HepG2 (cell line): Measurements from ENCODE around the gene RHBDL1. TPM values are rescaled to one million over a fixed set of nuclear protein-coding genes. Genes with fewer than 3 reads are reported as not detected.

Experiments used
- ATF3 ChIP-seq: sonication (generic); formaldehyde crosslinking; IDR thresholded peaks from 2 replicates; pipeline ENCODE4 v1.4.0; 2020; ENCODE audit warnings: missing genetic modification reagents
- BHLHE40 ChIP-seq: IDR thresholded peaks from 2 replicates; pipeline ENCODE4 v1.6.1; 2011; ENCODE audit warnings: low read length, improper control_type of control experiment
- CBX5 ChIP-seq: sonication (generic); formaldehyde crosslinking; IDR thresholded peaks from 2 replicates; pipeline ENCODE4 v1.4.0; 2020; ENCODE audit warnings: missing genetic modification reagents, borderline replicate concordance
- CENPT ChIP-seq: sonication (generic); formaldehyde crosslinking; IDR thresholded peaks from 2 replicates; pipeline ENCODE4 v1.8.0; 2022; ENCODE audit warnings: low read depth, mild to moderate bottlenecking, moderate library complexity, missing genetic modification reagents
- E2F2 ChIP-seq: sonication (generic); formaldehyde crosslinking; IDR thresholded peaks from 2 replicates; pipeline ENCODE4 v1.4.0; 2020; ENCODE audit warnings: missing genetic modification reagents, borderline replicate concordance
- HCFC1 ChIP-seq: fragments of 150-350 bp; IDR thresholded peaks from 2 replicates; pipeline ENCODE4 v1.6.1; 2014; ENCODE audit warnings: low read depth, low read length
- HNRNPL ChIP-seq: fragments of 200-400 bp; formaldehyde crosslinking; IDR thresholded peaks from 2 replicates; pipeline ENCODE4 v1.6.1; 2017; ENCODE audit warnings: mild to moderate bottlenecking, low read depth, low read length
- JUN ChIP-seq: sonication (generic); formaldehyde crosslinking; IDR thresholded peaks from 2 replicates; pipeline ENCODE4 v1.4.0; 2020; ENCODE audit warnings: mild to moderate bottlenecking, missing genetic modification reagents
- KDM3A ChIP-seq: IDR thresholded peaks from 2 replicates; pipeline ENCODE4 v1.6.1; 2018; ENCODE audit warnings: low read depth, missing compliant biosample characterization
- KLF16 ChIP-seq, 2 experiments: sonication (generic) in 1 of 2; formaldehyde crosslinking in 1 of 2; IDR thresholded peaks; 2 replicates each; pipeline versions ENCODE4 v1.6.1 to v1.8.0; 2016 to 2023; ENCODE audit warnings: missing genetic modification reagents in 2 of 2, missing compliant biosample characterization in 1 of 2
- KLF9 ChIP-seq: IDR thresholded peaks from 2 replicates; pipeline ENCODE4 v1.6.1; 2016; ENCODE audit warnings: low read depth
- NRL ChIP-seq: sonication (generic); formaldehyde crosslinking; IDR thresholded peaks from 2 replicates; pipeline ENCODE4 v1.5.0; 2020; ENCODE audit warnings: missing genetic modification reagents, mild to moderate bottlenecking, moderate library complexity, borderline replicate concordance
- PHF20 ChIP-seq: sonication (generic); formaldehyde crosslinking; IDR thresholded peaks from 2 replicates; pipeline ENCODE4 v1.5.0; 2020; ENCODE audit warnings: mild to moderate bottlenecking, missing genetic modification reagents
- PRPF4 ChIP-seq: fragments of 200-400 bp; formaldehyde crosslinking; IDR thresholded peaks from 2 replicates; pipeline ENCODE4 v1.6.1; 2016; ENCODE audit warnings: low read length, low read depth; ENCODE audit not compliant: poor library complexity, severe bottlenecking
- RAD51 ChIP-seq: fragments of 450-650 bp; IDR thresholded peaks from 2 replicates; pipeline ENCODE4 v1.6.1; 2016; ENCODE audit warnings: borderline replicate concordance
- SYNCRIP ChIP-seq: fragments of 200-400 bp; formaldehyde crosslinking; IDR thresholded peaks from 2 replicates; pipeline ENCODE4 v1.6.1; 2018; ENCODE audit warnings: mild to moderate bottlenecking, low read depth, low read length; ENCODE audit not compliant: insufficient read depth
- TGIF2 ChIP-seq: IDR thresholded peaks from 2 replicates; pipeline ENCODE4 v1.6.1; 2016; ENCODE audit warnings: control low read depth, missing compliant biosample characterization
- ZBTB34 ChIP-seq: sonication (generic); formaldehyde crosslinking; IDR thresholded peaks from 2 replicates; pipeline ENCODE4 v1.8.0; 2022; ENCODE audit warnings: mild to moderate bottlenecking, missing genetic modification reagents
- ZNF121 ChIP-seq: sonication (generic); formaldehyde crosslinking; IDR thresholded peaks from 2 replicates; pipeline ENCODE4 v1.5.0; 2020; ENCODE audit warnings: mild to moderate bottlenecking, missing genetic modification reagents
- ZNF143 ChIP-seq: sonication (generic); formaldehyde crosslinking; IDR thresholded peaks from 2 replicates; pipeline ENCODE4 v1.4.0; 2020; ENCODE audit warnings: missing genetic modification reagents
- ZNF225 ChIP-seq: sonication (generic); formaldehyde crosslinking; IDR thresholded peaks from 2 replicates; pipeline ENCODE4 v1.4.0; 2020; ENCODE audit warnings: mild to moderate bottlenecking, missing genetic modification reagents
- ZNF354B ChIP-seq: sonication (generic); formaldehyde crosslinking; IDR thresholded peaks from 2 replicates; pipeline ENCODE4 v1.8.0; 2022; ENCODE audit warnings: mild to moderate bottlenecking, missing genetic modification reagents
- ZNF446 ChIP-seq: sonication (generic); formaldehyde crosslinking; IDR thresholded peaks from 2 replicates; pipeline ENCODE4 v1.5.0; 2020; ENCODE audit warnings: mild to moderate bottlenecking, missing genetic modification reagents
- ZNF484 ChIP-seq: sonication (generic); formaldehyde crosslinking; IDR thresholded peaks from 2 replicates; pipeline ENCODE4 v1.5.1; 2020; ENCODE audit warnings: mild to moderate bottlenecking, low read depth, missing genetic modification reagents, borderline replicate concordance
- ZNF737 ChIP-seq: sonication (generic); formaldehyde crosslinking; IDR thresholded peaks from 2 replicates; pipeline ENCODE4 v1.5.0; 2020; ENCODE audit warnings: missing genetic modification reagents, mild to moderate bottlenecking, borderline replicate concordance
- ZNF879 ChIP-seq: sonication (generic); formaldehyde crosslinking; IDR thresholded peaks from 2 replicates; pipeline ENCODE4 v1.8.1; 2023; ENCODE audit warnings: missing genetic modification reagents
- polyA plus RNA-seq, 8 experiments: library from polyadenylated mRNA; depleted of rRNA in 3 of 8; stranded (reverse) in 7 of 8; unstranded in 1 of 8; fragments of >200 nt; fragmentation: Illumina TruSeq in 4 of 8; extraction: Trizol in 4 of 8; gene quantifications; 2 replicates each; pipeline versions ENCODE4 v1.2.1 to v1.2.3, GENCODE V29; 2011 to 2016; ENCODE audit warnings: low read depth in 4 of 8, missing spikeins in 1 of 8, mixed read lengths in 1 of 8; ENCODE audit not compliant: insufficient read depth in 1 of 8
- total RNA-seq, 5 experiments: library from RNA; depleted of rRNA; stranded (reverse); fragments of >200 nt; fragmentation: Illumina TruSeq; extraction: Trizol; gene quantifications; 2 replicates each; pipeline ENCODE4 v1.2.3, GENCODE V29; 2016; ENCODE audit warnings: low read depth in 1 of 5
- TF ChIP-seq, protein P1 (sequence below): sonication (generic); formaldehyde crosslinking; IDR thresholded peaks from 2 replicates; pipeline ENCODE4 v1.4.0; 2020; ENCODE audit warnings: missing genetic modification reagents

Gene RHBDL1
- total and polyA plus RNA-seq, 2 of the 13 experiments (the other 11 are each of a cell fraction or from before 2014, with no cell fraction given) = 1.8 to 3.8 TPM

DNA sequence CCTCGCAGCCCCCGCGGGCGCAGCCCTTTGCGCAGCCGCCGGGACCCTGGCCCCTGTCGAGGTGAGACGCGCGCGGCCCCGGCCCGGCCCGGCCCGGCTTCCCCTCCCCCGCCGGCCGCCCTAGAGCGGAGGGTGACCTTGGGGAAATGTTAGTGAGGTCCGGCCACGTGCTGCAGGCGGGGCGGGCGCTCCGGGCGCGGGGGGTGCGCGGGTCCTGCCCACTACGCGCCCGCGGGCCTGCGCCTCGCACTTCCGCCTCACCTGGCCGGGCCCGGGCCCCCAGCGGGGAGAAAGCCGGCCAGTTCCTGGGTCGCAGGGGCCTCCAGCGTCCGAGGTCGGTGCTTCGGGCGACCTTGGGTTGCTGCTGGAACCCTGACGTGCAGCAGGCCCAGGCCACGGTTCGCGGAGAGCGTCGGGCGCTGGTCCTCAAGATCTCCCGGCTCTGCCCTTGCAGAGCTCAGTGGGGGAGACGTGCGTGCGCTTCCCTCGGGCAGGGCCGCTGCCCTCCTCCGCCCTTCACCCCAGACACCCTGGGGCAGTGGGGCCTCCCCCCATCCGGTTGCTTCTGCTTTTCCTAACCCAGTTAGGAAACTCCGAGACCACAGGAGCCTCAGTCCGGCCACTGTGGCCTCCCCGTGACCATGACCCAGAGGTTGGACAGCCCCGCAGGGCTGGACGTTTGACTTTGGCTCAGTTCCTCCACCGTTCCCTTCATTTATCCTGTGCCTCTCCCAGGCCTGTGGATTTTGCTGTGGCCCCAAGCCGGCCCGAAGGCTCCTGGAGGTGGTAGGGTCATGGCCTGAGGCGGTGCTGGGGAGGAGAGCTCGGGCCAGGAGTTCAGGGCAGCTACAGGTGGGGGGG, 33.1 kb upstream of the RHBDL1 start (continued):
- 0 out of 2 replicates have a peak, but pooled peaks have one; percentile 48 for TF ChIP-seq ZNF484 (CRISPR knock-in tag)
- TF ChIP-seq CBX5 (CRISPR knock-in tag) = no peak
- TF ChIP-seq ZNF446 (CRISPR knock-in tag) = peak; percentile 40; the same call in 1 of the 2 replicates
- TF ChIP-seq, protein P1, sequence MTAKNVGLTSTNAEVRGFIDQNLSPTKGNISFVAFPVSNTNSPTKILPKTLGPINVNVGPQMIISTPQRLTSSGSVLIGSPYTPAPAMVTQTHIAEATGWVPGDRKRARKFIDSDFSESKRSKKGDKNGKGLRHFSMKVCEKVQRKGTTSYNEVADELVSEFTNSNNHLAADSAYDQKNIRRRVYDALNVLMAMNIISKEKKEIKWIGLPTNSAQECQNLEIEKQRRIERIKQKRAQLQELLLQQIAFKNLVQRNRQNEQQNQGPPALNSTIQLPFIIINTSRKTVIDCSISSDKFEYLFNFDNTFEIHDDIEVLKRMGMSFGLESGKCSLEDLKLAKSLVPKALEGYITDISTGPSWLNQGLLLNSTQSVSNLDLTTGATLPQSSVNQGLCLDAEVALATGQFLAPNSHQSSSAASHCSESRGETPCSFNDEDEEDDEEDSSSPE = peak; percentile 59
- TF ChIP-seq ZNF354B (CRISPR knock-in tag) = 0 out of 2 replicates have a peak, but pooled peaks have one; percentile 35
- no peak for TF ChIP-seq ZNF737 (CRISPR knock-in tag)
- peak; percentile 74 for TF ChIP-seq NRL
- TF ChIP-seq ZNF143 (CRISPR knock-in tag) = 0 out of 2 replicates have a peak, but pooled peaks have one; percentile 13
- 0 out of 2 replicates have a peak, but pooled peaks have one; percentile 85 for TF ChIP-seq E2F2
- no peak for TF ChIP-seq RAD51
- peak; percentile 68 for TF ChIP-seq PHF20 (CRISPR knock-in tag)
- TF ChIP-seq SYNCRIP = no peak
- 0 out of 2 replicates have a peak, but pooled peaks have one; percentile 4 for TF ChIP-seq TGIF2 (CRISPR knock-in tag)
- peak; percentile 60; the same call in 1 of the 2 replicates for TF ChIP-seq ATF3 (CRISPR knock-in tag)
- TF ChIP-seq ZNF121 = no peak
- TF ChIP-seq ZBTB34 (CRISPR knock-in tag) = 0 out of 2 replicates have a peak, but pooled peaks have one; percentile 50
- TF ChIP-seq PRPF4 = no peak
- peak; percentile 66; the same call in 1 of the 2 replicates for TF ChIP-seq CENPT
- peak; percentile 61; the same call in 1 of the 2 replicates for TF ChIP-seq JUN (CRISPR knock-in tag)
- TF ChIP-seq HCFC1 = no peak
- TF ChIP-seq KLF9 = no peak
- TF ChIP-seq ZNF879 (CRISPR knock-in tag) = no peak
- TF ChIP-seq HNRNPL = 0 out of 2 replicates have a peak, but pooled peaks have one; percentile 26
- TF ChIP-seq BHLHE40 = peak; percentile 72
- no peak for TF ChIP-seq ZNF225 (CRISPR knock-in tag)
- peak in 1 of 2 experiments; percentile 13; a peak in 1 of 4 replicates for TF ChIP-seq KLF16 (CRISPR knock-in tag; IDR thresholded peaks at IDR 0.05)
- TF ChIP-seq KDM3A (CRISPR knock-in tag) = no peak
